OCI-LY7 (cell line): ENCODE data around the gene ELF2. TPM values are rescaled to one million over a fixed set of nuclear protein-coding genes. Genes with fewer than 3 reads are reported as not detected.

ENCODE experiments used
- BruUV-seq: library from RNA; stranded (reverse); fragments of 400-500 nt; replicated peaks from 2 replicates; lab custom pipeline; 2021; lab: Mats Ljungman, UMichigan
- CTCF ChIA-PET: fragments of 300-600 bp; sonication (Branson Sonifier 250); formaldehyde crosslinking; loops from one replicate; lab custom pipeline; 2022; ENCODE audit warnings: antibody characterized with exemption; ENCODE audit not compliant: unreplicated experiment; lab: Charles Lee
- POLR2A ChIA-PET: fragments of 300-600 bp; sonication (Branson Sonifier 250); formaldehyde crosslinking; loops from one replicate; lab custom pipeline; 2022; ENCODE audit warnings: antibody characterized with exemption; lab: Charles Lee
- DNase-seq: peaks from one replicate; pipeline ENCODE4 v3.0.0-alpha.2; 2015; ENCODE audit warnings: low spot score
- H2AFZ ChIP-seq: fragments of 200-600 bp; sonication (generic), shearing (Covaris generic); 2 replicates; pipeline ENCODE4 v1.6.1; 2014; ENCODE audit warnings: mild to moderate bottlenecking, antibody characterized with exemption, low read length, moderate library complexity
- H3K27ac ChIP-seq: fragments of 200-600 bp; sonication (generic); 2 replicates; pipeline ENCODE4 v1.5.1; 2014; ENCODE audit warnings: mixed run types, low read depth, mild to moderate bottlenecking, moderate library complexity, low read length, inconsistent platforms; ENCODE audit not compliant: poor library complexity, severe bottlenecking
- H3K36me3 ChIP-seq: fragments of 200-600 bp; sonication (generic); 2 replicates; pipeline ENCODE4 v1.6.1; 2014; ENCODE audit warnings: mild to moderate bottlenecking, antibody characterized with exemption, low read length, moderate library complexity, mixed read lengths; ENCODE audit not compliant: insufficient read depth
- H3K4me1 ChIP-seq: fragments of 200-600 bp; sonication (generic); 2 replicates; pipeline ENCODE4 v1.5.1; 2014; ENCODE audit warnings: mild to moderate bottlenecking, low read length; ENCODE audit not compliant: insufficient read depth, poor library complexity, severe bottlenecking
- H3K4me2 ChIP-seq: fragments of 200-600 bp; sonication (generic); 2 replicates; pipeline ENCODE4 v1.6.1; 2014; ENCODE audit warnings: mild to moderate bottlenecking, low read length
- H3K4me3 ChIP-seq: fragments of 200-600 bp; sonication (generic); 2 replicates; pipeline ENCODE4 v1.5.1; 2014; ENCODE audit warnings: mild to moderate bottlenecking, low read depth, low read length; ENCODE audit not compliant: poor library complexity, severe bottlenecking
- H3K79me2 ChIP-seq: fragments of 200-600 bp; sonication (generic); 2 replicates; pipeline ENCODE4 v1.6.1; 2016; ENCODE audit warnings: low read depth, mild to moderate bottlenecking, low read length, moderate library complexity, mixed read lengths; ENCODE audit not compliant: insufficient read depth
- H3K9me2 ChIP-seq: fragments of 200-600 bp; sonication (generic); 2 replicates; pipeline ENCODE4 v1.6.1; 2016; ENCODE audit warnings: mild to moderate bottlenecking, low read length, mixed read lengths; ENCODE audit not compliant: insufficient read depth
- H3K9me3 ChIP-seq: fragments of 200-600 bp; sonication (generic); 2 replicates; pipeline ENCODE4 v1.6.1; 2014; ENCODE audit warnings: mild to moderate bottlenecking, mixed run types, low read length, mixed read lengths
- H4K20me1 ChIP-seq: fragments of 200-600 bp; sonication (generic); 2 replicates; pipeline ENCODE4 v1.6.1; 2014; ENCODE audit warnings: mild to moderate bottlenecking, antibody characterized with exemption, low read length, moderate library complexity, mixed read lengths; ENCODE audit not compliant: insufficient read depth
- CTCF ChIP-seq: fragments of 200-600 bp; sonication (generic); conservative IDR thresholded peaks from 2 replicates; pipeline ENCODE4 v1.5.1; 2014; ENCODE audit warnings: mild to moderate bottlenecking, antibody characterized with exemption, low read length, moderate library complexity, mixed read lengths
- EZH2phosphoT487 ChIP-seq: fragments of 200-600 bp; sonication (generic); IDR thresholded peaks from 2 replicates; pipeline ENCODE4 v1.6.1; 2018; ENCODE audit warnings: low read depth, borderline replicate concordance, mild to moderate bottlenecking, mixed run types, antibody characterized with exemption, low read length, moderate library complexity, mixed read lengths
- intact Hi-C: fragments of 100-400 bp; cut with micrococcal nuclease; formaldehyde crosslinking; loops from one replicate; pipeline ENCODE4 v1.10.0; 2022; ENCODE audit not compliant: unreplicated experiment
- total RNA-seq, 2 experiments: library from RNA; depleted of rRNA in 1 of 2; stranded (reverse); fragments of >200 nt in 1 of 2; shearing (Covaris generic) in 1 of 2; gene quantifications; 2 replicates each; pipeline ENCODE4 v1.2.3, GENCODE V29; 2014 to 2022

Gene ELF2
- total RNA-seq, 2 experiments from 2014 or later, result 49.6 to 57.0 TPM

- no TSS peak for BruUV-seq
- Histone ChIP-seq H3K36me3 (peaks cover 38% of the 10 kb centered on the region), H2AFZ (no peak overlapping the region), H3K4me2 (0 out of 2 replicates have a peak overlapping the region, but pooled peaks have one; percentile 4), H3K27ac (no peak overlapping the region), H3K79me2 (peaks cover 90% of the 10 kb centered on the region), H3K9me2 (no peaks in the 10 kb centered on the region), H4K20me1 (peaks cover 8% of the 10 kb centered on the region), H3K4me1 (peaks cover 5% of the 10 kb centered on the region), H3K4me3 (no peak overlapping the region), H3K9me3 (no peaks in the 10 kb centered on the region)
- intact Hi-C loops, result no loop called here
- POLR2A ChIA-PET, result interaction anchor here (0.6 to 2.5 kb wide), 4 partner anchors 10 to 512 kb away, joined by 3 to 24 read pairs (median 6); no protein-coding TSS in a partner anchor
- CTCF ChIA-PET, result interaction anchor here (1.9 kb wide), 1 partner anchor 13 kb away, joined by 5 read pairs; the partner anchor contains the start of gene NOCT
- no peak for TF ChIP-seq EZH2phosphoT487
- no peak for TF ChIP-seq CTCF
- DNase-seq, result no peak
These were observed 149.2 kb downstream of the ELF2 start for GRCh38 chr4:139027776-139028175.

GRCh38 chr4:139025841-139026240, 151.2 kb downstream of the ELF2 start:
- POLR2A ChIA-PET, result no interaction called here
- Histone ChIP-seq H3K4me1 (peaks cover 5% of the 10 kb centered on the region), H4K20me1 (peaks cover 8% of the 10 kb centered on the region), H2AFZ (no peak overlapping the region), H3K36me3 (peaks cover 43% of the 10 kb centered on the region), H3K9me3 (no peaks in the 10 kb centered on the region), H3K4me2 (no peak overlapping the region), H3K79me2 (peaks cover 90% of the 10 kb centered on the region), H3K9me2 (no peaks in the 10 kb centered on the region), H3K4me3 (no peak overlapping the region), H3K27ac (no peak overlapping the region)
- no TSS peak for BruUV-seq
- CTCF ChIA-PET, result interaction anchor here (1.9 kb wide), 1 partner anchor 11 kb away, joined by 5 read pairs; the partner anchor contains the start of gene NOCT
- no peak for TF ChIP-seq EZH2phosphoT487
- no peak for TF ChIP-seq CTCF
- intact Hi-C loops, result no loop called here
- DNase-seq, result no peak

- ChIA-PET POLR2A (interaction anchor here (0.6 kb wide), 2 partner anchors 28 to 123 kb away, joined by 3 to 4 read pairs; no protein-coding TSS in a partner anchor), CTCF (no interaction called here)
- Histone ChIP-seq H3K27ac (no peak overlapping the region), H3K79me2 (peaks cover 90% of the 10 kb centered on the region), H3K36me3 (peaks cover 54% of the 10 kb centered on the region), H3K4me3 (no peak overlapping the region), H3K9me3 (no peaks in the 10 kb centered on the region), H3K9me2 (no peaks in the 10 kb centered on the region), H3K4me1 (peaks cover 6% of the 10 kb centered on the region), H2AFZ (no peak overlapping the region), H4K20me1 (peaks cover 4% of the 10 kb centered on the region; the same call in 1 of the 2 replicates), H3K4me2 (no peak overlapping the region)
- DNase-seq, result no peak
- intact Hi-C loops, result no loop called here
- no TSS peak for BruUV-seq
- no peak for TF ChIP-seq EZH2phosphoT487
- TF ChIP-seq CTCF, result no peak
These were observed 152.3 kb downstream of the ELF2 start for GRCh38 chr4:139024686-139025085.
